ENCODE measurements around the gene GNG3.

- TF ChIP-seq POLR2A (IDR thresholded peaks at IDR 0.05) (no peak), CTCF (IDR thresholded peaks at IDR 0.05) (no peak), POLR2AphosphoS5 (IDR thresholded peaks at IDR 0.05) (no peak)
Observed at GRCh38 chr11:62708793-62709192, 1.3 kb downstream of the GNG3 start.

Measured in prostate gland (tissue), 2 donors.